HepG2 (cell line): Measurements from ENCODE around the gene CAVIN3. TPM values are rescaled to one million over a fixed set of nuclear protein-coding genes. Genes with fewer than 3 reads are reported as not detected.

Source experiments
- ATAC-seq: fragments of 200-7000 bp; cut with Tn5 transposase; 3 replicates; pipeline ENCODE4 v1.9.1; 2020; ENCODE audit warnings: mild to moderate bottlenecking, moderate library complexity
- BruUV-seq: library from RNA; stranded (reverse); fragments of 400-500 nt; replicated peaks from 2 replicates; lab custom pipeline; 2021; lab: Mats Ljungman, UMichigan
- CTCF ChIA-PET: fragments of 300-600 bp; formaldehyde crosslinking; extraction: SDS; loops from one replicate; lab custom pipeline; 2021; ENCODE audit warnings: low total read pairs, inconsistent platforms, low intra/inter-chr PET ratio; lab: Yijun Ruan, JAX
- POLR2A ChIA-PET: fragments of 350-600 bp; sonication (Branson Sonifier 250); formaldehyde crosslinking; loops from one replicate; lab custom pipeline; 2020; ENCODE audit warnings: antibody characterized with exemption, inconsistent platforms; lab: Yijun Ruan, JAX
- DNase-seq: peaks from one replicate; pipeline ENCODE4 v3.0.0-alpha.2; 2015; ENCODE audit warnings: low spot score
- FAIRE-seq: peaks from 3 replicates; lab custom pipeline; 2011; peaks lifted over from hg19 to GRCh38; lab: Jason Lieb, UNC
- H2AFZ ChIP-seq: one replicate; pipeline ENCODE4 v1.6.1; 2011; ENCODE audit warnings: low read length, inconsistent platforms
- H3K27ac ChIP-seq: fragments of 300-600 bp; 3 replicates; pipeline ENCODE4 v1.8.0; 2011; ENCODE audit warnings: mixed run types, mild to moderate bottlenecking, mixed read lengths, low read length, inconsistent platforms; ENCODE audit not compliant: insufficient read depth; ENCODE audit errors: extremely low read length
- H3K27me3 ChIP-seq, 2 experiments: fragments of 200-600 bp in 1 of 2; 2 replicates in 1 of 2; 3 replicates in 1 of 2; pipeline versions ENCODE4 v1.6.0 to v1.8.0; 2011; ENCODE audit warnings: low read length in 2 of 2, mild to moderate bottlenecking in 2 of 2, moderate library complexity in 2 of 2, inconsistent platforms in 1 of 2; ENCODE audit not compliant: insufficient read depth in 2 of 2, control insufficient read depth in 1 of 2
- H3K36me3 ChIP-seq, 2 experiments: fragments of 200-600 bp in 1 of 2; replicated peaks in 1 of 2; 2 replicates in 1 of 2; 3 replicates in 1 of 2; pipeline versions ENCODE4 v1.5.1 to v1.8.0; 2011; ENCODE audit warnings: low read length in 2 of 2, inconsistent platforms in 1 of 2; ENCODE audit not compliant: insufficient read depth in 2 of 2, control insufficient read depth in 1 of 2
- H3K4me1 ChIP-seq: 2 replicates; pipeline ENCODE4 v1.5.1; 2012; ENCODE audit warnings: low read length, inconsistent platforms; ENCODE audit not compliant: insufficient read depth
- H3K4me2 ChIP-seq: 2 replicates; pipeline ENCODE4 v1.6.0; 2011; ENCODE audit warnings: low read depth, low read length, inconsistent platforms
- H3K4me3 ChIP-seq, 3 experiments: fragments of 200-600 bp in 1 of 3; sonication (generic), shearing (Covaris generic) in 1 of 3; replicated peaks in 1 of 3; 2 replicates each; pipeline ENCODE4 v1.5.1; 2011 to 2016; ENCODE audit warnings: low read length in 3 of 3, inconsistent platforms in 2 of 3, low read depth in 2 of 3, mild to moderate bottlenecking in 2 of 3, control low read depth in 1 of 3, mixed read lengths in 1 of 3; ENCODE audit not compliant: insufficient read depth in 1 of 3
- H3K79me2 ChIP-seq: one replicate; pipeline ENCODE4 v1.6.1; 2011; ENCODE audit warnings: low read length, inconsistent platforms; ENCODE audit not compliant: insufficient read depth
- H3K9ac ChIP-seq: 2 replicates; pipeline ENCODE4 v1.6.0; 2011; ENCODE audit warnings: mild to moderate bottlenecking, low read depth, low read length, inconsistent platforms; ENCODE audit not compliant: insufficient read depth
- H3K9me3 ChIP-seq: 2 replicates; pipeline ENCODE4 v1.5.1; 2012; ENCODE audit warnings: mild to moderate bottlenecking, low read length
- H4K20me1 ChIP-seq: 2 replicates; pipeline ENCODE4 v1.6.0; 2011; ENCODE audit warnings: inconsistent platforms, mild to moderate bottlenecking, low read length, moderate library complexity; ENCODE audit not compliant: insufficient read depth
- ADNP ChIP-seq: sonication (generic); formaldehyde crosslinking; IDR thresholded peaks from 2 replicates; pipeline ENCODE4 v1.4.0; 2020; ENCODE audit warnings: missing genetic modification reagents
- KLF16 ChIP-seq, 2 experiments: sonication (generic) in 1 of 2; formaldehyde crosslinking in 1 of 2; IDR thresholded peaks; 2 replicates each; pipeline versions ENCODE4 v1.6.1 to v1.8.0; 2016 to 2023; ENCODE audit warnings: missing genetic modification reagents in 2 of 2, missing compliant biosample characterization in 1 of 2
- SNAPC2 ChIP-seq: sonication (generic); formaldehyde crosslinking; IDR thresholded peaks from 2 replicates; pipeline ENCODE4 v1.8.1; 2022; ENCODE audit warnings: mild to moderate bottlenecking, missing genetic modification reagents
- TBP ChIP-seq: sonication (generic); formaldehyde crosslinking; IDR thresholded peaks from 2 replicates; pipeline ENCODE4 v1.5.0; 2020; ENCODE audit warnings: missing genetic modification reagents
- ZSCAN9 ChIP-seq: IDR thresholded peaks from 2 replicates; pipeline ENCODE4 v1.6.1; 2016; ENCODE audit warnings: borderline replicate concordance
- WGBS: methylation state at CpG from one replicate; pipeline ENCODE4 v1.1.6; 2017; ENCODE audit warnings: low lambda C conversion rate; 5-methylcytosine and 5-hydroxymethylcytosine counted together
- in situ Hi-C: cut with HindIII; loops from 2 replicates; pipeline ENCODE4 v1.10.0; 2017; ENCODE audit warnings: low pct_unique_long_range_greater_than_20kb; ENCODE audit not compliant: extremely low pct_ligation_motif_present
- intact Hi-C: fragments of 100-400 bp; cut with micrococcal nuclease; formaldehyde crosslinking; loops from one replicate; pipeline ENCODE4 v1.10.0; 2022; ENCODE audit not compliant: unreplicated experiment
- polyA plus RNA-seq, 8 experiments: library from polyadenylated mRNA; depleted of rRNA in 3 of 8; stranded (reverse) in 7 of 8; unstranded in 1 of 8; fragments of >200 nt; fragmentation: Illumina TruSeq in 4 of 8; extraction: Trizol in 4 of 8; gene quantifications; 2 replicates each; pipeline versions ENCODE4 v1.2.1 to v1.2.3, GENCODE V29; 2011 to 2016; ENCODE audit warnings: low read depth in 4 of 8, missing spikeins in 1 of 8, mixed read lengths in 1 of 8; ENCODE audit not compliant: insufficient read depth in 1 of 8
- total RNA-seq, 5 experiments: library from RNA; depleted of rRNA; stranded (reverse); fragments of >200 nt; fragmentation: Illumina TruSeq; extraction: Trizol; gene quantifications; 2 replicates each; pipeline ENCODE4 v1.2.3, GENCODE V29; 2016; ENCODE audit warnings: low read depth in 1 of 5
- TF ChIP-seq, protein P1 (sequence below): sonication (generic); formaldehyde crosslinking; conservative IDR thresholded peaks from 2 replicates; pipeline ENCODE4 v1.8.0; 2022; ENCODE audit warnings: missing genetic modification reagents
- TF ChIP-seq, protein P2 (sequence below): sonication (generic); formaldehyde crosslinking; IDR thresholded peaks from 2 replicates; pipeline ENCODE4 v1.8.0; 2022; ENCODE audit warnings: missing genetic modification reagents, mild to moderate bottlenecking, moderate library complexity, borderline replicate concordance
- TF ChIP-seq, protein P3 (sequence below): sonication (generic); formaldehyde crosslinking; IDR thresholded peaks from 2 replicates; pipeline ENCODE4 v1.5.1; 2020; ENCODE audit warnings: missing genetic modification reagents, mild to moderate bottlenecking, borderline replicate concordance
- TF ChIP-seq, protein P4 (sequence below): IDR thresholded peaks from 2 replicates; pipeline ENCODE4 v1.6.1; 2016; ENCODE audit warnings: mild to moderate bottlenecking, missing biosample characterization, missing genetic modification reagents
- TF ChIP-seq, protein P5 (sequence below): sonication (generic); formaldehyde crosslinking; IDR thresholded peaks from 2 replicates; pipeline ENCODE4 v1.5.0; 2020; ENCODE audit warnings: missing genetic modification reagents, mild to moderate bottlenecking, borderline replicate concordance
- TF ChIP-seq, protein P6 (sequence below): sonication (generic); formaldehyde crosslinking; IDR thresholded peaks from 2 replicates; pipeline ENCODE4 v1.4.0; 2020; ENCODE audit warnings: missing genetic modification reagents, borderline replicate concordance
- TF ChIP-seq, protein P7 (sequence below), 2 experiments: fragments of 450-650 bp in 1 of 2; sonication (generic) in 1 of 2; formaldehyde crosslinking; IDR thresholded peaks; 2 replicates each; pipeline versions ENCODE4 v1.5.0 to v1.8.0; 2020 to 2022; ENCODE audit warnings: mild to moderate bottlenecking in 1 of 2, missing genetic modification reagents in 1 of 2

CAVIN3 gene
- total and polyA plus RNA-seq, 2 of the 13 experiments (the other 11 are each of a cell fraction or from before 2014, with no cell fraction given), result not detected

DNA sequence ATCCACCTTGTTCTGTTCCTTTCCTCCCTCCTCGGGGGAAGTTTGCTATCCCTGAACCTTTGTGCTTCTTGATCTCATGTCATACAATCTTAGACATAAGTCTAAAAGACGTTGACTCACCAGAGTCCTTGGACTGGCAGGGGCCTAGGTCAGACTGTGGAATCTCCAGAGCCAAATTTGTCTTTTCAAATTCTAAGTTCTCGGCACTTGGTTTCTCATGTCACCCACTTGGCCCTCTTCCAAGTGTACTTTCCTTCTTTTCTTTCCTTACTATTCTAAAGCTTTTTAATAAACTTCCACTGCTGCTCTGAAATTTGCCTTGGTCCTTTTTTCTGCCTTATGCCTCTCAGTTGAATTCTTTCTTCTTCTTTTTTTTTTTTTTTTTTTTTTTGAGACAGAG lies 39.9 kb upstream of the CAVIN3 start (continued):
- TF ChIP-seq, protein P1, sequence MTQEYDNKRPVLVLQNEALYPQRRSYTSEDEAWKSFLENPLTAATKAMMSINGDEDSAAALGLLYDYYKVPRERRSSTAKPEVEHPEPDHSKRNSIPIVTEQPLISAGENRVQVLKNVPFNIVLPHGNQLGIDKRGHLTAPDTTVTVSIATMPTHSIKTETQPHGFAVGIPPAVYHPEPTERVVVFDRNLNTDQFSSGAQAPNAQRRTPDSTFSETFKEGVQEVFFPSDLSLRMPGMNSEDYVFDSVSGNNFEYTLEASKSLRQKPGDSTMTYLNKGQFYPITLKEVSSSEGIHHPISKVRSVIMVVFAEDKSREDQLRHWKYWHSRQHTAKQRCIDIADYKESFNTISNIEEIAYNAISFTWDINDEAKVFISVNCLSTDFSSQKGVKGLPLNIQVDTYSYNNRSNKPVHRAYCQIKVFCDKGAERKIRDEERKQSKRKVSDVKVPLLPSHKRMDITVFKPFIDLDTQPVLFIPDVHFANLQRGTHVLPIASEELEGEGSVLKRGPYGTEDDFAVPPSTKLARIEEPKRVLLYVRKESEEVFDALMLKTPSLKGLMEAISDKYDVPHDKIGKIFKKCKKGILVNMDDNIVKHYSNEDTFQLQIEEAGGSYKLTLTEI (CRISPR knock-in tag), result no peak
- TF ChIP-seq, protein P2, sequence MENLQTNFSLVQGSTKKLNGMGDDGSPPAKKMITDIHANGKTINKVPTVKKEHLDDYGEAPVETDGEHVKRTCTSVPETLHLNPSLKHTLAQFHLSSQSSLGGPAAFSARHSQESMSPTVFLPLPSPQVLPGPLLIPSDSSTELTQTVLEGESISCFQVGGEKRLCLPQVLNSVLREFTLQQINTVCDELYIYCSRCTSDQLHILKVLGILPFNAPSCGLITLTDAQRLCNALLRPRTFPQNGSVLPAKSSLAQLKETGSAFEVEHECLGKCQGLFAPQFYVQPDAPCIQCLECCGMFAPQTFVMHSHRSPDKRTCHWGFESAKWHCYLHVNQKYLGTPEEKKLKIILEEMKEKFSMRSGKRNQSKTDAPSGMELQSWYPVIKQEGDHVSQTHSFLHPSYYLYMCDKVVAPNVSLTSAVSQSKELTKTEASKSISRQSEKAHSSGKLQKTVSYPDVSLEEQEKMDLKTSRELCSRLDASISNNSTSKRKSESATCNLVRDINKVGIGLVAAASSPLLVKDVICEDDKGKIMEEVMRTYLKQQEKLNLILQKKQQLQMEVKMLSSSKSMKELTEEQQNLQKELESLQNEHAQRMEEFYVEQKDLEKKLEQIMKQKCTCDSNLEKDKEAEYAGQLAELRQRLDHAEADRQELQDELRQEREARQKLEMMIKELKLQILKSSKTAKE (CRISPR knock-in tag), result no peak
- TF ChIP-seq, protein P3, sequence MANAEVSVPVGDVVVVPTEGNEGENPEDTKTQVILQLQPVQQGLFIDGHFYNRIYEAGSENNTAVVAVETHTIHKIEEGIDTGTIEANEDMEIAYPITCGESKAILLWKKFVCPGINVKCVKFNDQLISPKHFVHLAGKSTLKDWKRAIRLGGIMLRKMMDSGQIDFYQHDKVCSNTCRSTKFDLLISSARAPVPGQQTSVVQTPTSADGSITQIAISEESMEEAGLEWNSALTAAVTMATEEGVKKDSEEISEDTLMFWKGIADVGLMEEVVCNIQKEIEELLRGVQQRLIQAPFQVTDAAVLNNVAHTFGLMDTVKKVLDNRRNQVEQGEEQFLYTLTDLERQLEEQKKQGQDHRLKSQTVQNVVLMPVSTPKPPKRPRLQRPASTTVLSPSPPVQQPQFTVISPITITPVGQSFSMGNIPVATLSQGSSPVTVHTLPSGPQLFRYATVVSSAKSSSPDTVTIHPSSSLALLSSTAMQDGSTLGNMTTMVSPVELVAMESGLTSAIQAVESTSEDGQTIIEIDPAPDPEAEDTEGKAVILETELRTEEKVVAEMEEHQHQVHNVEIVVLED (CRISPR knock-in tag), result no peak
- TF ChIP-seq ADNP (CRISPR knock-in tag), result no peak
- TF ChIP-seq, all 625 proteins: peak for 0

DNA sequence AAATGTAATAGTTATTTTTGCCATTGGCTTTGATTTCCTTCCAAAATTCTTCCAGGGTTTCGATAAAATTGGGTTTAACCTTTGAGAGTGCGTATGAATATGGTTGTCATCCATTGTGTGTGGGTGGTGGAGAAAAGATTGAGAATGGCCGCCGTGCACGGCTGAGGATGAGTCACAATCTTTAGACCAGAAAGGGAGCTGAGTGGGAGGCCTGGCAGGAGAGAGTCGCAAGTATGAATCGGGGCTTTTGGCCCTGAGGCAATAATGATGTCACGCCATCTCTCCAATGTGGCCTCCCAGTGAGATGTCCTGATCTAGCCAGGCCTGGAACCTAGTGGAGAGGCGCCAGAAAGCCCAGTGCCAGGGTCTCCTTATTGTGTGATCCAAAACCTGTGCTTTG lies 36.9 kb upstream of the CAVIN3 start:
- Histone ChIP-seq H3K9me3 (no peaks in the 10 kb centered on the region), H3K27me3 (no peaks in the 10 kb centered on the region), H2AFZ (no peak overlapping the region), H3K9ac (no peak overlapping the region), H4K20me1 (no peaks in the 10 kb centered on the region), H3K4me1 (peaks cover 22% of the 10 kb centered on the region), H3K27ac (no peak overlapping the region), H3K4me2 (no peak overlapping the region), H3K36me3 (no peaks in the 10 kb centered on the region), H3K79me2 (no peaks in the 10 kb centered on the region), H3K4me3 (no peak overlapping the region)
- BruUV-seq, result no TSS peak
- intact Hi-C loops, result loop anchor here (10.0 kb wide), 1 partner anchor 882 kb away; no protein-coding TSS in a partner anchor
- WGBS, result 41% methylated on average over 8 of the region's 9 CpGs
- ChIA-PET POLR2A (no interaction called here), CTCF (no interaction called here)
- ATAC-seq (no peak), DNase-seq (no peak), FAIRE-seq (no peak)
- in situ Hi-C loops, result no loop called here
- TF ChIP-seq ZSCAN9 (CRISPR knock-in tag) (no peak), TBP (CRISPR knock-in tag) (no peak), KLF16 (CRISPR knock-in tag; IDR thresholded peaks at IDR 0.05) (no peak), SNAPC2 (CRISPR knock-in tag) (no peak)
- TF ChIP-seq, protein P4, sequence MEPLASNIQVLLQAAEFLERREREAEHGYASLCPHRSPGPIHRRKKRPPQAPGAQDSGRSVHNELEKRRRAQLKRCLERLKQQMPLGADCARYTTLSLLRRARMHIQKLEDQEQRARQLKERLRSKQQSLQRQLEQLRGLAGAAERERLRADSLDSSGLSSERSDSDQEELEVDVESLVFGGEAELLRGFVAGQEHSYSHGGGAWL, result no peak
- TF ChIP-seq, protein P5, sequence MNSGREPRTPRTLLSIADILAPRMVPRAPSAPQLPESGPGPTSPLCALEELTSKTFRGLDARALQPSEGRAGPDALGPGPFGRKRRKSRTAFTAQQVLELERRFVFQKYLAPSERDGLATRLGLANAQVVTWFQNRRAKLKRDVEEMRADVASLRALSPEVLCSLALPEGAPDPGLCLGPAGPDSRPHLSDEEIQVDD (CRISPR knock-in tag), result no peak
- TF ChIP-seq, protein P6, sequence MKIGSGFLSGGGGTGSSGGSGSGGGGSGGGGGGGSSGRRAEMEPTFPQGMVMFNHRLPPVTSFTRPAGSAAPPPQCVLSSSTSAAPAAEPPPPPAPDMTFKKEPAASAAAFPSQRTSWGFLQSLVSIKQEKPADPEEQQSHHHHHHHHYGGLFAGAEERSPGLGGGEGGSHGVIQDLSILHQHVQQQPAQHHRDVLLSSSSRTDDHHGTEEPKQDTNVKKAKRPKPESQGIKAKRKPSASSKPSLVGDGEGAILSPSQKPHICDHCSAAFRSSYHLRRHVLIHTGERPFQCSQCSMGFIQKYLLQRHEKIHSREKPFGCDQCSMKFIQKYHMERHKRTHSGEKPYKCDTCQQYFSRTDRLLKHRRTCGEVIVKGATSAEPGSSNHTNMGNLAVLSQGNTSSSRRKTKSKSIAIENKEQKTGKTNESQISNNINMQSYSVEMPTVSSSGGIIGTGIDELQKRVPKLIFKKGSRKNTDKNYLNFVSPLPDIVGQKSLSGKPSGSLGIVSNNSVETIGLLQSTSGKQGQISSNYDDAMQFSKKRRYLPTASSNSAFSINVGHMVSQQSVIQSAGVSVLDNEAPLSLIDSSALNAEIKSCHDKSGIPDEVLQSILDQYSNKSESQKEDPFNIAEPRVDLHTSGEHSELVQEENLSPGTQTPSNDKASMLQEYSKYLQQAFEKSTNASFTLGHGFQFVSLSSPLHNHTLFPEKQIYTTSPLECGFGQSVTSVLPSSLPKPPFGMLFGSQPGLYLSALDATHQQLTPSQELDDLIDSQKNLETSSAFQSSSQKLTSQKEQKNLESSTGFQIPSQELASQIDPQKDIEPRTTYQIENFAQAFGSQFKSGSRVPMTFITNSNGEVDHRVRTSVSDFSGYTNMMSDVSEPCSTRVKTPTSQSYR, result no peak
- TF ChIP-seq, protein P7, sequence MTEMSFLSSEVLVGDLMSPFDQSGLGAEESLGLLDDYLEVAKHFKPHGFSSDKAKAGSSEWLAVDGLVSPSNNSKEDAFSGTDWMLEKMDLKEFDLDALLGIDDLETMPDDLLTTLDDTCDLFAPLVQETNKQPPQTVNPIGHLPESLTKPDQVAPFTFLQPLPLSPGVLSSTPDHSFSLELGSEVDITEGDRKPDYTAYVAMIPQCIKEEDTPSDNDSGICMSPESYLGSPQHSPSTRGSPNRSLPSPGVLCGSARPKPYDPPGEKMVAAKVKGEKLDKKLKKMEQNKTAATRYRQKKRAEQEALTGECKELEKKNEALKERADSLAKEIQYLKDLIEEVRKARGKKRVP (CRISPR knock-in tag; IDR thresholded peaks at IDR 0.05), result no peak
